ENCODE results near the gene SYNPO.
A peak's percentile ranks its signal among the peaks of the same experiment; 100 is the strongest.

SYNPO gene

GRCh38 chr5:150608991-150609390, 31.5 kb upstream of the SYNPO start:
- DNase-seq = no peak

GRCh38 chr5:150609843-150610584, 30.4 kb upstream of the SYNPO start:
- DNase-seq = no peak

DNA sequence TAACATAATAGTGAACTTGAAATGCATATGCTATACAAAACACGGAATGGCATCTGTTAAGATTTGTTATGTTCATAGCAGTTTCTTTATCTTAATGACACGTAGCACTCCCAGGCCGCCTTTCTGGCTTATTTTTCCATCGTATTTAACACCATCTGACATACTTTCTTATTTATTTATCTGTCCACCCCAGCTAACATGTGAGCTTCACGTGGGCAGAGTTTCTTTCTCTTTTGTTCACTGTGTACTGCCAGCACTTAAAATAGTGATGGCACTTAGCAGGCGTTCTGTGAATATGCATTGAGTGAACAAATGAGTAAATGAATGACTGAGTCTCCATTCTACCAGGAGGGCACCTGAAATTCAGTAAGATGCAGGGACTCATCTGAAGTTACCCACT, 29.4 kb upstream of the SYNPO start:
- DNase-seq = no peak

DNA sequence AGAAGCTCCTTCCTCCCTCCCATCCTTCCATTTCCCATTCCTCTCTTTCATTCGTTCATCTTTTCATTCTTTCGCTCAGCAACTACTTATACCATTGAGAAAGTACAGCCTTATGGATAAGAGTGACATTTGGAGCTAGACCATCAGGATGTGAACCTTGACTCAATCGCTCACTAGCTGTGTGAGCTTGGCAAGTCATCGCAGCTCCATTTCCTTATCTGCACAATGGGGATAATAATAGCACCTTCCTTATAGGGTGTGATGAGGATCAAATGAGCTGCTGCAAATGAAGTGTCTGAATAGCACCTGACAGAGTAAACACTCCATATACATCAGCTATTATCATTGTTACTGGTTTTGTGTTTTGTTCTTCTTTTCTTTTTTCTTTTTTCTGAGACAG, 28.1 kb upstream of the SYNPO start:
- no peak for DNase-seq

- DNase-seq = no peak
These were observed 27.4 kb upstream of the SYNPO start for GRCh38 chr5:150612905-150613670.

DNA sequence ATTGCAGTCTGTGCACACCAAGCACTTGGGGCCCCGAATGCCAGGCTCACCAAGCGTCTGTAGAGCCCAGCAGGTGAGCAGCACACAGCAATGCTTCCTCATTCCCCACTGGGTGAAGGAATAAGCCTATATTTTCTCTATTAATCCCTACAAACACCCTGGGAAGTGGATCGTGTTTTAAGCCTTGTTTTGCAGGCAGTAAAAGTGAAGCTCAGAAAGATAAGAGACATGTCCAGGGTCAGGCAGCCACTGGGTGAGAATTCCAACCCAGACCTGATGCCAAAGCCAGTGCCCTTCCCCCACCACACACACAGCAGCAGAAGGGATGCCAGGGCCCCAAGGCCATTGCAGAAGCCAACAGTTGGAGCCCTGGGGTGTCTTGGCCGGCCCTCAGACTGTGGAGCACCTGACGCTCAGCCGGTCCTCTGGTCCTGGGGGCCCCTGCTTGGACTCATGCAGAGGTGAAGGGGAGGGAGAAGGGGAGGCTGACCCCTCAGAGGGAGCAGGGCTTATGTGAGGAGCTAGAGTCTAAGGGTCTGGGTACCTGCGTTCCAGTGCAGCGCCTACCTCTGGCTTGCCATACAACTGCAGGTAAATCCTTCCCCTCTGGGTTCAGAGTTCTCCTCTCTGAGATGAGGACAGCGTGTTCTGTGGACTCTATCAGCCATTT, 26.3 kb upstream of the SYNPO start:
- no peak for DNase-seq

- DNase-seq = no peak
These were observed 25.8 kb upstream of the SYNPO start for GRCh38 chr5:150614661-150615060.

GRCh38 chr5:150615141-150615699, 25.2 kb upstream of the SYNPO start:
- no peak for DNase-seq

GRCh38 chr5:150616024-150616470, 24.4 kb upstream of the SYNPO start:
- DNase-seq = peak; percentile 21

DNA sequence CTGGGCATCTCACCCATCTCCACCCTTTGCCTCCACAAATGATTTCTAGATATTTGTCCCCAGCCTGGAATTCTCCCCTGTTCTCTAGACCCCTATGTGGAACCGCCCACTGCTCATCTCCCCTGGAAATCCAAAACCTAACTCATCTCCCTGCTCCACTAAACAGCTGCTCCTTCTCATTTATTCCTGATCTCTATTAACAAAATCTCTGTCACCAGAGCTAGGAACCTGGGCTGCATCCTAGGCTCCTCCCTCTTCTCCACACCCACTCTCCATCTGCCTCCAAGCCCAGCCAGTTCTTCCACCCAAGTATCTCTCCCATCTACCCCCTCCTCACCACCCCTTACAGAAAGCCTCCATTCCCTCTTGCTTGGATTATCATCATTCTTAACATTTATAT, 24.0 kb upstream of the SYNPO start:
- DNase-seq = no peak

GRCh38 chr5:150618163-150618562, 22.3 kb upstream of the SYNPO start:
- no peak for DNase-seq

DNA sequence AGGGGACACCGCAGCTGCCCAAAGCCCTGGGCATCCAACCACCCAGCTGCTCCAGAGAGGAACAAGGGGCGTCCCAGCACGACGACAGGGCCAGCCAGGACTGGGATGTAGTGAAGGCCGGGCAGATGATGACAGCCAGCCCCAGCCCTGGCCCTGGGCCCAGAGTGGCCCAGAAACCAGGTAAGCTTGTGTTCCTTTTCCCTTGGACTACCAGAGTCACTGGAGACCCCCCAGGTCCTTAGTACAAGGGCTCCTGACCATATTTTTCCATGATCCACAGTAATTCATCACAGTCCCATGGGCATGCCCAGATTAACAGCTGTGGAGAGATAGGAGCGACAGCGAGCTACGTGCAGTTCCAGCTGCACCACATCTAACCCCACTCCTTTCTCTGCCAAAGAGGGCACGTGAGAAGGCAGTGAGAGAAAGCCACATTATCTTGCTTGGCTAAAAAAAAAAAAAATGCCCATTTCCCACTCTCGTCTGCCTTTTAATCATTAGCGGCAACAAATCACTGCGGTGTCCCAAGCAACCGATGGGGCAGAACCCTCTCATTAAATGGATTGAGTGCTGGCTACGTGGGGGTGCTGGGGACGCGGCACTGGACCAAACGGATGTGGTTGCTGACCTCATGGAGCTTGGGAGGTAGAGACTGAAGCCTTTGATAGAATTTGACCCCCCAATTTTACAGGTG, 21.7 kb upstream of the SYNPO start:
- no peak for DNase-seq

GRCh38 chr5:150619359-150620230, 20.9 kb upstream of the SYNPO start:
- DNase-seq = no peak

DNA sequence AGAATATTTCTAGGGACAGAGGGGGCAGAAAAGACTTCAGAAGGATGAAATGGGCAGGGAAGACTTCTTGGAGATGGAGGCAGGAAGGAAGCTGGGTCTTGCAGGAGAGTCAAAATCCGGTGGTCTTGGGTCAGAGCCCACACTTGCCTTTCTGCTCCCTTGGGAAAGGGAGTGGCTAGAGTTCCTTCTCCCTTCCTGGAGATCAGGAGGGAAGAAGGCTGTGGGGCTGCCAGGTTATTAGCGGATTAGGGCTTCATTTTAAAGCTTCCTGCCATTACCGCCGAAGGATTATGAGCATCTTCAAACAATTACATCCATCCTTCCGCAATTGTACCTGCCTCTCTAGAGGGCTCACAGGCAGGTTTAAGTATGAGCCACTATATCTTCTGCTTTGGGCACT, 19.2 kb upstream of the SYNPO start:
- DNase-seq = no peak

DNA sequence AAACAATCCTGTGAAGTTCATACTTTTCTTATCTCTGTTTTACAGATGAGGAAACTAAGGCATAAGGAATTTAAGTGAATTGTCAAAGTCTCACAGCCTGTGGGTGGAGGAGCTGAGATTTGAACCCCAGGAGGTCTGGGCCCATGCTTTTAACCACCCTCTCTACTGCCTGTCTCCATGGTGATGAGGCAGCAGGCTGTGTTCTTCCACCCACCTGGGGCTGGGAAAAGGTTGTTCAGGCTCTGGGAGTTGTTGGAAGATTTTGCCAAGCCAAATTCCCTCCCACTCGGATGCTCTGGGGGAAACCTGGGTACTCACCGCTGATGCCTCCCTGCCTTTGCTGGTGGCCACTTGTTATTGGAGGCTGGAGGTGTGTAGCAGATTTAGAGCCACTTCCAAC, 18.3 kb upstream of the SYNPO start:
- DNase-seq = no peak

GRCh38 chr5:150623152-150623877, 17.1 kb upstream of the SYNPO start:
- DNase-seq = no peak

- no peak for DNase-seq
These were observed 16.6 kb upstream of the SYNPO start for GRCh38 chr5:150623878-150624216.

GRCh38 chr5:150624334-150625163, 15.9 kb upstream of the SYNPO start:
- no peak for DNase-seq

DNA sequence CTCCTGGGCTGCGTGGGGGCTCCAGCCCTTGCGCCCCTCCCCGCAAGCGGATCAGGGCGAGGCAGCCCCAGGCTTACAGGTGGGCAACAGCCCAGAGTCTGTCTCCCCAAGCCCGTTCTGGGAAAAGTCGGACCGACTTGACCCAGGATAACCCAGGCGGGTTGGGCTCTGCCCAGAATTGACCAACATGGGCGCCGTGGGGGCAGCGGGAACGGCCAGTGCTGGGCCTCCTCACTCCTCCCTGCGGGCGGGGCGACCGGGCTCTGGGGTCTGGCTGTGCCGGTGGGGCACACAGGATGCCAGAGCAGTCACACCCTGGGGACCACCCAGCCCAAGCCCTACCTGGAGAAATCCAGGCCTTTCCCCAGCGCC, 15.3 kb upstream of the SYNPO start:
- DNase-seq = no peak
